Lower leg skin (tissue), 4 donors: ENCODE measurements around the gene MTLN. TPM values are rescaled to one million over a fixed set of nuclear protein-coding genes. Genes with fewer than 3 reads are reported as not detected.

Experiments used
- DNase-seq, 2 donors: peaks; one replicate each; pipeline ENCODE4 v3.0.0-alpha.2; 2019; ENCODE audit warnings: low spot score in 2 of 2
- H3K4me3 ChIP-seq: fragments of 200-600 bp; sonication (generic); 2 replicates; pipeline ENCODE4 v1.5.1; 2017; ENCODE audit warnings: mild to moderate bottlenecking, low read depth; ENCODE audit not compliant: poor library complexity, severe bottlenecking
- POLR2A ChIP-seq, 2 donors: fragments of 450-650 bp; IDR thresholded peaks; one replicate each; pipeline ENCODE4 v1.6.1; 2016 to 2017; ENCODE audit warnings: antibody characterized with exemption in 2 of 2, mild to moderate bottlenecking in 1 of 2, moderate library complexity in 1 of 2
- WGBS, 2 donors: methylation state at CpG; one replicate each; pipeline ENCODE4 v1.1.5; 2018; 5-methylcytosine and 5-hydroxymethylcytosine counted together
- intact Hi-C: fragments of 100-400 bp; cut with DNase I; formaldehyde crosslinking; loops from one replicate; pipeline ENCODE4 v1.15.0; 2023; ENCODE audit warnings: low total_unique reads
- total RNA-seq, 4 donors: library from RNA; depleted of rRNA; stranded (reverse); fragments of >200 nt; gene quantifications; one replicate each; pipeline ENCODE4 v1.1.0, GENCODE V29; 2016
- TF ChIP-seq, protein P1 (sequence below), 3 donors: fragments of 450-650 bp; IDR thresholded peaks; one replicate each; pipeline ENCODE4 v1.5.1; 2016; ENCODE audit warnings: antibody characterized with exemption in 3 of 3, mild to moderate bottlenecking in 3 of 3, moderate library complexity in 2 of 3

Gene MTLN
- total RNA-seq, 4 donors from 2014 or later, result 49.6 to 138 (median 67.7) TPM

DNA sequence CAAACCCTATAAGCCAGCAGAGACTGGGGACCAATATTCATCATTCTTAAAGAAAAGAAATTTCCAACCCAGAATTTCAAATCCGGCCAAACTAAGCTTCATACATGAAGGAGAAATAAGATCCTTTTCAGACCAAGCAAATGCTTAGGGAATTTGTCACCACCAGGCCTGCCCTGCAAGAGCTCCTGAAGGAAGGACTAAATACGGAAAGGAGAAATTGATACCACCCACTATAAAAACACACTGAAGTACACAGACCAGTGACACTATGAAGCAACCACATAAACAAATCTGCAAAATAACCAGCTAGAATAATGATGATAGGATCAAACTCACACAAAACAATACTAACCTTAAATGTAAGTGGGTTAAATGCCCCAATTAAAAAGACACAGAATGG lies 29.9 kb downstream of the MTLN start:
- 95 to 98% methylated on average over 2 of the region's 2 CpGs for WGBS, 2 donors
- TF ChIP-seq, protein P1, sequence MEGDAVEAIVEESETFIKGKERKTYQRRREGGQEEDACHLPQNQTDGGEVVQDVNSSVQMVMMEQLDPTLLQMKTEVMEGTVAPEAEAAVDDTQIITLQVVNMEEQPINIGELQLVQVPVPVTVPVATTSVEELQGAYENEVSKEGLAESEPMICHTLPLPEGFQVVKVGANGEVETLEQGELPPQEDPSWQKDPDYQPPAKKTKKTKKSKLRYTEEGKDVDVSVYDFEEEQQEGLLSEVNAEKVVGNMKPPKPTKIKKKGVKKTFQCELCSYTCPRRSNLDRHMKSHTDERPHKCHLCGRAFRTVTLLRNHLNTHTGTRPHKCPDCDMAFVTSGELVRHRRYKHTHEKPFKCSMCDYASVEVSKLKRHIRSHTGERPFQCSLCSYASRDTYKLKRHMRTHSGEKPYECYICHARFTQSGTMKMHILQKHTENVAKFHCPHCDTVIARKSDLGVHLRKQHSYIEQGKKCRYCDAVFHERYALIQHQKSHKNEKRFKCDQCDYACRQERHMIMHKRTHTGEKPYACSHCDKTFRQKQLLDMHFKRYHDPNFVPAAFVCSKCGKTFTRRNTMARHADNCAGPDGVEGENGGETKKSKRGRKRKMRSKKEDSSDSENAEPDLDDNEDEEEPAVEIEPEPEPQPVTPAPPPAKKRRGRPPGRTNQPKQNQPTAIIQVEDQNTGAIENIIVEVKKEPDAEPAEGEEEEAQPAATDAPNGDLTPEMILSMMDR (IDR thresholded peaks at IDR 0.05), result no peak
- TF ChIP-seq POLR2A (IDR thresholded peaks at IDR 0.05), result no peak
- intact Hi-C loops, result no loop called here
- H3K4me3 ChIP-seq, result no peak overlapping the region
- DNase-seq, result no peak

DNA sequence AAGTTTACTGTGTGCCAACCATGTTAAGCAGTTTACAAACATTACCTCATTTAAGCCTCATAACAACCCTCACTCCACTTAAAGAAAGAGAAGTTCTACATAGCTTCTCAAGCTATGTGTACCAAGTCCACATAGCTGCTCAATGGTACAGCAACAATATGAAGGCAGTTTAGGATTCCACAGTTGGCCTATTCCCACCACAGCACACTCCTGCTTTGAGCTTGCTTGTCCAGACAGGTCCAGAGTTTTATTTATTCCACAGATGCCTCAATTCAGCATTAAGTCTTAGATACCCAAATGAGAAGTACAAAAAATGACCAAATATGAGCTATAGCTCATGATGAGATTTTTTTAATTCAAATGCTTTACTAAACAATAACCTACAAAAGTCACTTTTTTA lies 32.3 kb downstream of the MTLN start:
- TF ChIP-seq, protein P1 (IDR thresholded peaks at IDR 0.05), result no peak
- TF ChIP-seq POLR2A (IDR thresholded peaks at IDR 0.05), result no peak
- no peak overlapping the region for H3K4me3 ChIP-seq
- DNase-seq, result no peak
- intact Hi-C loops, result no loop called here

DNA sequence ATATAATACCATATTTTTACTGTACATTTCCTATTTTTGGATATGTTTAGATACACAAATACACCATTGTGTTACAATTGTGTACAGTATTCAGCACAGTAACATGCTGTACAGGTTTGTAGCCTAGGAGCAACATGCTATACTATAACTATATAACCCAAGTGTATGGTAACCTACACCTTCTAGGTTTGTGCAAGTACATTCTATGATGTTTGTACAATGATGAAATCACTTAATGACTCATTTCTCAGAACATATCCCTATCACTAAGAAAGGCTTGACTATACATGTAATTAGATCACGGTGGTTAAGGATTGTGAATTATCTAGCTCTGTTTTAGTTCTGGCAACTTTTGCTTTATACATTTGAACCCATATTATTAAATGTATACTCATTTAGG lies 38.8 kb downstream of the MTLN start:
- no peak for TF ChIP-seq POLR2A (IDR thresholded peaks at IDR 0.05)
- TF ChIP-seq, protein P1 (IDR thresholded peaks at IDR 0.05), result no peak
- no peak for DNase-seq
- intact Hi-C loops, result no loop called here
- WGBS, 2 donors, result 44 to 53% methylated on average over 1 of the region's 1 CpG
- no peak overlapping the region for H3K4me3 ChIP-seq

DNA sequence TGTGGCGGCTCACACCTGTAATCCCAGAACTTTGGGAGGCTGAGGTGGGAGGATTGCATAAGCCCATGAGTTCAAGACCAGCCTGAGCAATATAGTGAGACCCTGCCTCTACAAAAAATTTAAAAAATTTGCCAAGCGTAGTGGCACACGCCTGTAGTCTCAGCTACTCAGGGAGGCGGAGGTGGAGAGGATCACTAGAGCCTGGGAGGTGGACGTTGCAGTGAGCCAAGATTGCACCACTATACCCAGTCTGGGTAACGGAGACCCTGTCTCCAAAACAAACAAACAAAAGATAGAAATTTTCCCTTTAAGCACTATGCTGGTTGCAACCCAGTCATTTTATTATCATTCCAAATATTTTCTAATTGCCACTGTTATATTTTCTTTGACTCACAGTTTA lies 39.8 kb downstream of the MTLN start:
- H3K4me3 ChIP-seq, result no peak overlapping the region
- WGBS, 2 donors, result 90% methylated on average over 6 of the region's 6 CpGs
- no peak for DNase-seq
- TF ChIP-seq, protein P1 (IDR thresholded peaks at IDR 0.05), result no peak
- no peak for TF ChIP-seq POLR2A (IDR thresholded peaks at IDR 0.05)
- intact Hi-C loops, result no loop called here

DNA sequence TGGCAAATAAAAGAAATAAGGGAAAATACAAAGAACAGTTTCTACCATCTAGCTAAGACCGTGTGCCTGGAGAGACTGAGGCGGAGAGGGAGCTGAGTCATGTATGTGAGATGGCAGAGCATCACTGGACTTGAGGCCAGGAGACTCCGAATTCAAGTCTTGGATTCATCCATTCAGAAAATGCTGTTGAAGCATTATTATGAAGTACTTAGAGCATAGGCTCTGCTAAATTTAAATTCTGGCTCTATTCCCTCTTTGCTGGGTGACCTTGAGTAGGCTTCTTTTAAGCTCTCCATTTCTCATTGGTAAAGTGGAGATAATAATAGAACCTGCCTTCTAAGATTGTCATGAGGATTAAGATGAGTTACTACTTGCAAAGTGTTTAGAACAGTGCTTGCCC lies 42.2 kb downstream of the MTLN start:
- DNase-seq, result no peak
- 95% methylated on average over 3 of the region's 3 CpGs for WGBS, 2 donors
- no peak overlapping the region for H3K4me3 ChIP-seq
- TF ChIP-seq, protein P1 (IDR thresholded peaks at IDR 0.05), result no peak
- TF ChIP-seq POLR2A (IDR thresholded peaks at IDR 0.05), result no peak
- intact Hi-C loops, result no loop called here

DNA sequence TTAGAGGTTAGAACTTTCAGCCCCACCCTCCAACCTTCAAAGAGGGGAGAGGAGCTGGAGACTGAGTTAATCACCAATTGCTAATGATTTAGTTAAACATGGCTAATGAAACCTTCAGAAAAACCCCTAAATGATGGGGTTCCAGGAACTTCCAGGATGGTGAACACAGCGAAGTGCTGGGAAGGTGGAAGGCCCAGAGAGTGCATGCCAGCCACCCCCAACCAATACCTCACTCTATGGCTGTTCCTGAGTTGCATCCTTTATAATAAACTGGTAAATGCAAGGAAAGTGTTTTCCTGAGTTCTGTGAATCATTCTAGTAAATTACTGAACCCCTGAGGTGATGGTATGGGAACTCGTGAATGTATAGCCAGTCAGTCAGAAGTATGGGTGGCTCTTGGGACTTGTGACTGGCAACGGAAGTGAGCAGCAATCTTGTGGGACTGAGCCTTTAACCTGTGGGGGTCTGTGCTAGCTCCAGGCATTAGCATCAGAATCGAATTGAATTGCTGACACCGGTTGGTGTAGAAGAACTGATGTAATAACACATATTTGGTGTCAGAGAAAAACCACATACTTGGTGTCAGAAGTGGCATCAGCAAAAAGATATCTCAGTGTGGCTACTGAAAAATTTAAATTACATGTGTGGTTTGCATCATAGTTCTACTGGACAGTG lies 44.9 kb downstream of the MTLN start:
- intact Hi-C loops, result no loop called here
- no peak overlapping the region for H3K4me3 ChIP-seq
- WGBS, 2 donors, result 75 to 77% methylated on average over 5 of the region's 5 CpGs
- DNase-seq, result no peak
- no peak for TF ChIP-seq POLR2A (IDR thresholded peaks at IDR 0.05)
- TF ChIP-seq, protein P1 (IDR thresholded peaks at IDR 0.05), result no peak
